Endometrial microvascular endothelial cells (primary cell): ENCODE data around the gene ANGEL1. TPM values are rescaled to one million over a fixed set of nuclear protein-coding genes. Genes with fewer than 3 reads are reported as not detected.

Experiments used
- in situ Hi-C: cut with HindIII; loops from 2 replicates; pipeline ENCODE4 v1.10.0; 2017; ENCODE audit warnings: low sequenced_read_pairs, low pct_unique_long_range_greater_than_20kb; ENCODE audit errors: inconsistent ontology term
- total RNA-seq: library from RNA; depleted of rRNA; stranded (reverse); fragments of >200 nt; gene quantifications from one replicate; pipeline ENCODE4 v1.2.3, GENCODE V29; 2015; ENCODE audit errors: inconsistent ontology term

The ANGEL1 gene
- total RNA-seq, 1 donor from 2014 or later = 10.2 TPM

DNA sequence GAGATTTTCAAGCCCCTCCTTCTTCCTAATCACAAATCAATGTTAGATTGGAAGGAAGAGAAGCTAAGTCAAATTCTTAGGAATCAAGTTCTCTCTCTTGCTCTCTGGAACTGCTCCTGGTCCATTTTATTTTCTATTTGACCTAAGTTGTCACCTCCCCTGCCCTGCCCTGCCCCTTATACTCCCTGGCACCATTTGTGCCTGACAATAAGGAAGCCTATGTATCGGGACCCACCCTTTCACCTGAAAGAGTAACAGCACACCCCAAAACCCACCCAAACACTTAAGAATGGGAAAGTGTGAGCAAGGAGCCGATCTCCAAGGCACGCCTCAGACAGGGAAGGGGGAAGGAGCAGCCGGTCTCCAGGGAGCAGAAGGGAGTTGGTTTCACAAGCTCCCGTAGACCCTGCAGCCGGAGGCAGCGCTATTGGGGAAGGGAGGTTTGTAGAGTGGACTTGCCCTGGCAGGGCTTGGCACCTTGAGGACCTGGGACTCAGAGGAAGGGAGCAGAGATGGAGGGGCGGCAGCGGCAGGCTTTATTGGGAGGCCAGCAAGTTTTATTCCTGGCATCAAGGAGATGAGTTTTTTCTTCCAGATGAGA, 15.1 kb upstream of the ANGEL1 start:
- in situ Hi-C loops = no loop called here

DNA sequence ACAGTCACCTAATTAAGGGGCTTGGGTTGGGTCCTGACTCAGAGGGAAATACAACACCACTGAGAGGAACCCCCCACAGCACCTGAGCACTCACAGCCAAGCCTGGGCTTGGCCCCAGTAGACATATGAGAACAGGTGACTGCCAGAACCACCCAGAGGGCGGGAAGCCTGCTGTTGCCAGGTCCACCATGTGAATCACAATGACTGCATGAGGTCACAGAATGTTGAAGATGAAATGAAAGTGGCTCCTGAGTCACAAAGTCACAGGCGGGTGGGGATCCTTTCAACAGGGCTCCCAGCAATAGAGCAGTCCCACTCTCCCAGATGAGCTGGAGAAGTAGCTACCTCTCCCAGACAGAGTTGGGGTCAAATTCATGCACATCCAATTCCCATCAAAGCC, 13.4 kb upstream of the ANGEL1 start, which contains the start of gene LRRC74A:
TSS of gene LRRC74A (plus strand) at position 287 of the 400 bp plus-strand sequence. CDS start 290 bp downstream, outside the sequence.
- in situ Hi-C loops = no loop called here

DNA sequence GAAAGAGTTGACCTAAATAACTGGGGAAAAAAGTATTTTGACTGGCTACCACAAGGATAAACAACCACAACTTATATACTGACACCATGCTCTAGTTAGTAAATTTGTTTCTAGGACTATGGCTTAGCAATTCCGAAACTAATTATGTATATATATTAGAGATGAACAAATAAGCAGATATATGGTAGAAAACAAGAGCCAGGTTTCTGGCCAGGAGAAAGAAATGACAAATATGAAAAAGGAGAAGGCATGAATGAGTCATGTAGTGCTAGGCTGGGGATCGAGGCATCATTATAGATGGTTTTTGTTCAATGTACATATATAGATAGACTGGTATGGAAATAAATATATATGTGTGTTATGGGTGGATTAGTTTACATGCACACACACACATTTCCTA, 8.0 kb upstream of the ANGEL1 start:
- in situ Hi-C loops = no loop called here

DNA sequence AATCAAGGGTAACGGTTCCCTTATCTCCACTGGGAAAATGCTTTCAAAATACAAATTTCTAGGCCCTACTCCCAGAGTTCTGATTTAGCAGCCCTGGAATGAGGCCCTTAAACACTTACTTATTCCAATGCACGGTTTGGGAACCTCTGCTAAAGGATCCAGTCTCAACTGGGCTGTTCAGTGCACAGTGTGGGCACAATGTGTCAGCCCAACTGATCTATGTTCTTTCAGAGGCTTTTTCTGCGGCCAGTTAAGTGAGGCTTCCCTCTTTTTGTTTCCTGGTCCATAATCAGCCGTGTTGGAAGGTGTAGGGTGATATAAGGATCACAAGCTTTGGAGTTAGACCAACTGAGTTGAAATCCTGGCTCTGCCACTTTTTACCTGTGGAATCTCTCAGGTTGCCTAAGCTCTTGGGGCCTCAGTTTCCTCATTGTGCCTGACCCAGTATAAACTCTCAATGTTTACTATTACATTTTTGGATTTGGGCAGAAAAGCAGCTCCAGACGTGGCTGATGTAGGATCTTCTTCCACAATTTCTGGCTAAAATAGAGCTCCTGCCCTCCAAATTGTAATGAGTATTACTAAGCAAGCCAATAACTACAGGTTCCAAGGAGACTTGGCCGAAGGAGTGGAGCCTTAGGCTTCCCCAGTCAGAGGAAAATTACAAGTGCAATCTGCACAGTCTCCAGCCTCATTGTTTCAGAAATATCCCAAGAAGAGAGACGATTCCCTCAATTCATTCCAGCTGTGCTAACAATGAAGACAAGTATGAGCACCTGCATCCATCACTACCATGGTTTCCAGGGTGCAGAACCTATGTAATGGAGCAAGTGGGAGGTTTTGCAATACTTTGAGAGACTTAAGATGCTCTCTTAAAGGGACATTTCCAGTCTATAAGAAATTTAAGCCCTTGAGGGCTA, 2.3 kb upstream of the ANGEL1 start:
- in situ Hi-C loops = no loop called here

DNA sequence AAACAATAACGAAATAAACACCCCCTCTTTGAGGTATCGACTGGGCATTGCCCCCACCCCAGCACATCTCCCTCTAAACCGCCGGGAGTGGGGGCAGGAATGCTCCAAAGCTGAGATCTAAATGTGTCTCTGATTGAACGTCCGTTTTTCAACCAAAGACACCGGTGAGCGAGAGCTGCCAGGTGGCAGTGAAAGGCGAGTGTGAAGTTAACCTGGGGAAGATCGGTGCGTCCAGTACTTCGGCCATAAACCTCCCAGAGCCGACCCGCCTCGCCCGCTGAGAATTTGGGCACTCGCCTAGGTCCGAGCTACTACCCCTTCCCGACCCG, 625 bp downstream of the ANGEL1 start:
- in situ Hi-C loops = no loop called here

- in situ Hi-C loops = no loop called here
Measured at GRCh38 chr14:76811561-76811960, 1.1 kb downstream of the ANGEL1 start.

DNA sequence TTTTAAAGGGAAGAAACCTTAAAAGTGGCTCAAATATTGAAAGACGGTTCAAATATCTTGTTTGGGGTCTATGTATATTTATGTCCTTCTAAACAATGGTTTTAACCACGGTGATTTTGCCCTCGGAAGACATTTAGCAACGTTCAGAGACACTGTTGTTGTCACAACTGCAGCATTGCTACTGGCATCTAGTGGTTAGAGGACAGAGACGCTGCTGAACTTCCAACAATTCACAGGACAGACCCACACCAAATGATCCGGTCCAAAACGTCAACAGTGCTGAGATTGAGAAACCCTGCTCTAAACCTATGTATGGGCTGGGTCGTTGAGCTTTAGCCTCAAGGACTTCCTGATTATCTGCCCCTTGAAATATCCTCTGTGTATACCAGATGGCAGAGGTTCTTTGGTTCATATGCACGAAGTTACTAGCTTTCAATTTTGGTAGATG, 1.7 kb downstream of the ANGEL1 start:
- in situ Hi-C loops = no loop called here

DNA sequence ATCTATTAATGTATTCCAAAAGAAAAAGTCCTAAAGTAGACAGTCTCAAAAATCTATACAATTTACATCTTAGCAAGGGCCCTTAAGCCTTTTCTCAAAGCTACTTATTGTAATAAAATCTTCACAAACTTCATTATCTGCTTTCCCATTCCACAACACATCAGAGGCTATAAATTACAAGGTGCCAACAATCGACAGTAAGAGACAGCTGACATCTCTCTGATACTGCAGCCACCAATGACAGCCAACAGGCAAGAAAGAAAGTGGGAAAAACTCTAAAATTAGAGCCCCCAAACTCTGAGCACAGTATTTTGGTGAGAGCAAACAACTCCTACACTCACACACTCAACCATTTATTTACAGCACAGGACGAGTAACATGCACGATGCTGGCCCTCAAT, 2.2 kb downstream of the ANGEL1 start:
- in situ Hi-C loops = no loop called here

DNA sequence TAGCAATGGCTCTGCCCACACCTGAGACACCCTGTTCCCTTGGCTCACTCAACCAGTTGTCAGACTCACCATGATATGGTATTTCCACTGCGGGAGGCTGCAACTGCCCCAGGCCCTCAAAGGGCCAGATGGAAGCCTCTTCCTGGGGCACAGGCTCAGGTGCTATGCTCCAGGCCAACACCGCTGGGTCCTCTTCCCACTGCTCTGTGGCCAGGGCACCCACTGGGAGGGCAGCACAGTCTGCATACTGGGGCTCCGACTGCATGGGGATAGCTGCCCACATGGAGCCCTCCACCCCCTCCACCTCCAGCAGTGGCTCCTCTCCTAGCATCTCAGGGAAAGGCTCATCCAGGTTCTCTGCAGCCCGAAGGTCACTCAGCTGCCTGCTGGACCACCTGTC, 3.7 kb downstream of the ANGEL1 start:
- in situ Hi-C loops = no loop called here

DNA sequence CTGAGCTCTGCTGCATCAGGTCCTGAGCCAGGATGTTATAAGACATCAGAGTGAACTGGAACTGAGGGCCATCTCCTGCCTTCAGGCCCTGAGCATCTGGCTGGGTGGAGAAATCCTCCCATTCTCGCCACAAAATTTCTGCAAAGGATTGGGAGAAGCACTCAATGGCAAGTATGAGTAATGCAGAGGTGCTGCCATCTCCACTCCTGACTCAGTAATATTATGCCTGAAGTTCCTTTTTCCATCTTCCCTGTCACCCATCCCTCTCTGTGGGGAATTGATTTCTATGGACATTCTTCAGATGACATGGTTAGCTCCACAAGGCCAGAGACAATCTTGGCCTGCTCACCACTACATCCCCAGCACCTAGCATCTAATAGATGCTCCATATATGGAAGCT, 4.7 kb downstream of the ANGEL1 start:
- in situ Hi-C loops = no loop called here

- in situ Hi-C loops = no loop called here
Measured at GRCh38 chr14:76806446-76806845, 6.2 kb downstream of the ANGEL1 start.

DNA sequence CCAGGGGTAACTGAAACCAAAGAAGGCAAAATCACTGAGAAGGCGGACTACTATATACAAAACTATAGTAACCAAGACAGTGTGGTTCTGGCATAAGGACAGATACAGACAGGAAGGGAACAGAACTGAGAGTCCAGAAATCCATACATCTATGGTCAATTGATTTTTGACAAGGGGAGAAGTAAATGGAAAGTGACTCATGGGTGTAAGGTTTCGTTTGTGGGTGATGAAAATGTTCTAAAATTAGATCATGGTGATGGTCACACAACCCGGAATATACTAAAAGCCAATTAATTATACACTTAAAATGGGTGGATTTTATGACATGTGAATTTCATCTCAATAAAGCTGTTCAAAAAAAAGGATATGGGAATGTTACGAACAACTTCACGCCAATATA, 18.7 kb downstream of the ANGEL1 start:
- in situ Hi-C loops = no loop called here

DNA sequence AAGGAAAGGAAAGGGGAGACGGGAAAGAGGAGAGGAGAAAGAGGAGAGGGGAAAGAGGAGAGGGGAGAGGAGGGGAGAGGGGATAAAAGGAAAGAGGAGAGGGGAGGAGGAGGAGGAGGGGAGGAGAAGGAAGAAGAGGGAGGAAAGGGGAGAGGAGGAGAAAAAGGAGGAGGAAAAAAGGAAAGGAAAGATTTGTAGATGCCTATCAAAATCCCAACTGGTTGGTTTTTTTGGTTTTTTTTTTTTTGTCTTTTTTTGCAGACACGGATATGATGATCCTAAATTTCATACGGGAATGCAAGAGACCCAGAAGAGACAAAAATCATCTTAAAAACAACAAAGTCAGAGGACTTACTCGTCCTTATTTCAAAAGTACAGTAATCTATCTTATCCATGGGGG, 19.4 kb downstream of the ANGEL1 start:
- in situ Hi-C loops = no loop called here

DNA sequence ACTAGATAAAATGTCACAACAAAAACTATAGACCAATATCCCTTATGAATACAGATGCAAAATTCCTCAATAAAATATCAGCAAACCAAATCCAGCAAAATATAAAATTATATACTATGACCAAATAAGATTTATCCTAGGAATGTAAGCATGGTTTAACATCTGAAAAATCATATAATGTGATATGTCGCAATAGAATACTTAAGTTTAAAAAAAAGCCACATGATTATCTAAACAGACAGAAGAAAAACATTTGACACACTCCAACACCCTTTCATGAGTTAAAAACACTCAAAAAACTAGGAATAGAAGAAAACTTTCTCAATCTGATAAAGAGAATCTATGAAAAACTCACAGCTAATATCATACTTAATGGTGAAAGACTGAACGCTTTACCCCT, 20.3 kb downstream of the ANGEL1 start:
- in situ Hi-C loops = no loop called here

DNA sequence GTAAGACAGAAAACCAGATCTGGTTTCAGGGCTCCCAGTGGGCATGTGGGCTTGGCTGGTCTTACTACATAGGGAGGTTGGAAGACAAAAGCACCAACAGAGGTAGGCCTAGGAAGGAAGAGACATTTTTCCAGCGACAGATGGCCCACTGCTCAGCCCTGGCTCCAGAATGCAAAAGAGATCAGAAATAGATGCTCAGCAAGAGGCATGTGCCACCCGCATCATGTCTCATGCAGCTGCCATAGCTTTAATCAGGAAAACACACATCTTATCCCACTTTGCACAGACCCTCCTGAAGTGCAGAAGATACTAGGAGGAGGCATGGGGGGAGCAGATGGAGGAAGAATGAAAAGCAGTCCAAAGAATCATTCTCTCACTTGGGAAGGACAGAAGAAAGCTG, 26.1 kb downstream of the ANGEL1 start:
- in situ Hi-C loops = no loop called here

DNA sequence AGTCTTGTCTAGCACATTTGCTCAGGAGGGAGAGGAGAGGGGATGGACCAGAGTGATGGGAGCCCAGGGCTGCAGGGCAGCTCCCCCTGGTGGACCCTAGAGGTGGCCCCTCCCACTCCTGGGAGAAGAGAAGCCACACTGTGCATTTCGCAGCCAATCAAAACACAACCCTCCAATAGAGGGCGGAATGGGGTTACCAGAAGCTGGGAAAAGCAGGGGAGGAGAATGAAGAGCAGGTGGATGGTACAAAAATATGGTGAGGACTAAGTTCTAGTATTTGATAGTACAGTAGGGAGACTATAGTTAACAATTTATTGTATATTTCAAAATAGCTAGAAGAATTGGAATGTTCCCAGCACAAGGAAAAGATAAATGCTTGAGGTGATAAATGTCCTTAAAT, 27.8 kb downstream of the ANGEL1 start:
- in situ Hi-C loops = no loop called here

DNA sequence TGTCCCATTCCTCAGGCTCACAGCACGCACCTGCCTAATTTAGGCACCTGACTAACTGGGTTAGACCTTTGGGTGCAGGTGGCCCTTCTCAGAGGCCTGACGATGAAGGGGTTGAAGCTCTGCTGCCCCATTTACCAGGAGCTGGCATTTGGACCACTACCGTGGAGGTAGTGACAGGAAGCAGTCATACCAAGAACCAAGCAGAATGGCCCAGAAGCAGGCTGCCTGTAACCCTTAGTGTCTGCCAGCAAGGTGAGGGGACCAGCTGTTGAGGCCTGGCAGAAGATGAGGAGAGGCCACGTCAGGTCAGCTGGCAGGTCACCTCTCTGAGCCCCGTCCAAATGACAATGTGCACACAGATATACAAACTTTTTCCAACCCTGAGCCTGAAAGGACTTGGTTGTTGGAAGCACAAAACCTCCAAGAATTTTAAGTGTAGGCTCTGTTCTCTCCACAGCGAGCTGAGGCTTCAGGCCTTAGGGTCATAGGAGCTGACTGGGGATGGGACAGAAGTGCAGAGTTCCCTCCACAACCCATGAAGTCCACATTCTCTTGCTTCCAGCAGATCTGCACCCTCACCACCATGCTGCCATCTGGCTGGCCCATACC, 28.3 kb downstream of the ANGEL1 start:
- in situ Hi-C loops = no loop called here

DNA sequence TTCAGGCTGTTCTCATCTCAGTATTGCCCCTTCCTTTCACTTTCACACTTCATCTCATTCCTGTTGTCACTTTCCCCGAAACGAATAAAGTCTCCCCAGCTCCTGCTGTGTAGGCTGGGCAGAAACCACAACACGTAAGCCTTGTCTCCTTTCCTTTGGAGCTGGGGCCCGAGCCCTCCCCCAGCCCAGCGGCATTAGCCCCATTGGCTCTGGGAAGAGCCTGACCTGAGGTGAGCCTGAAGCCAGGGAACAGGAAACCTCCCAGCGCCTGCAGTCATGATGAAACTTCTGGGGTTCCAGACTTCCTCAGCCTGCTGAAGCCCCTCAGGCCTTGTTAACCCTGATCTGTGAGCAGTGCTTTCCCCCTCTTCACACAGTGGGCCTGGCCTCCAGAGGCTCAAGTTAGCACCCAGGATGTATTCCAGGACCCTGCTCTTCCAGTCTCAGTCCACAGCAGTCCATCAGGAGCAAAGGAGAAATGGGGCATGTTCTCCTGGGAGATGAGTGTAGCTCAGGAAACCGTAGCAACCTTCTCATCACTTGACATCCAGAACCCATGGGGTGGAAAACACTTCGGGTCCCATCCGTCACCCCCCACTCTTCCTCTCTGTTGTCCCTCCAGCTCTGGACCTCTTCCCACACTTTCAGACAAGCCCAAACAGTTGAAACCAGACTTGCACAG, 29.7 kb downstream of the ANGEL1 start:
- in situ Hi-C loops = no loop called here

DNA sequence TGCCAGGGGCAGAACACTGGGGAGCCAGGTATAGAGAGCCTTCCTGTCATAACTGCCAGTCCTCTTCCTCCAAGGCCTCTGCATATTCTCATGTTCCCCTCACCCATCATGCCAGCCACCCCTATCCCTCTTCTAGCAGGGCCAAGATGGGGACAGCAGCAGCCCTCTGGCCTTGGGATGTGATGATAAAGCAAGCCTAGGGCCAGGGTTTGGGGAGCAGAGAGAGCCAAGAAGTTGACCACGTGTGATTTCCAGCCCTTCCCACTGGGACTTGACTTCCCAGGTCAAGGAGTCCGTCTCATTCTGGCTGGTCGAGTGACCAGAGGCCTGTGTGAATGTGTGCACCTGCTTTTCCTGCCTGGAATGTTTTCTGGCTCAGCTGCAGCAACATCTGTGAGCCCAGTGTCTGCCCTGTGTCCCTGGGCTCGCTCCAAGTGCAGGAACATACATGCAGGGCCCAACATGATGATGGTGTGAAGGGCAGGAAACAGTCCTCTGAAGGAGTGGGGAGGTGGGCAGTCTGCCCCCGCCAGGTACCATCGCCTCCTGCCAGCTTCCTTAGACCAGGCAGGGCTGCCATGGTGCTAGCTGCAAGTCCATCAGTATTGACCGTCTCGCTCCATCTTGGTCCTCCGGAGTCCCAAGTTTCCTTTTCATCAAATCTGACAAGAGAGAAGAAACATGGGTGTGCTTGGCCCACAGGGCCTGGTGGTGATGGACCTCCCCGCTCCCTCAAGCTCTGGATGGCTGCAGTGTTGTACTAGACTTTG, 30.4 kb downstream of the ANGEL1 start:
- in situ Hi-C loops = no loop called here
